GM21529 (cell line): ENCODE results near the gene AGBL5.
"Not testable (repeated sequence)": the region's sequence is repeated elsewhere in the genome, so short reads cannot be mapped to it uniquely, and the experiment has no call there.

Experiments
- ATAC-seq: cut with Tn5 transposase; IDR thresholded peaks from one replicate; pipeline ENCODE4 v1.9.1; 2021; ENCODE audit not compliant: unreplicated experiment

The AGBL5 gene

GRCh38 chr2:27051902-27052645 lies 606 bp downstream of the AGBL5 start:
- ATAC-seq = no peak

GRCh38 chr2:27053321-27053720 lies 1.9 kb downstream of the AGBL5 start:
- ATAC-seq = no peak

GRCh38 chr2:27053776-27054175 lies 2.3 kb downstream of the AGBL5 start:
- ATAC-seq = no peak

GRCh38 chr2:27054721-27055120 lies 3.3 kb downstream of the AGBL5 start:
- no peak for ATAC-seq

GRCh38 chr2:27057184-27057583 lies 5.7 kb downstream of the AGBL5 start:
- ATAC-seq = no peak

GRCh38 chr2:27058210-27058609 lies 6.7 kb downstream of the AGBL5 start:
- ATAC-seq = no peak

- ATAC-seq = no peak
These were observed 7.8 kb downstream of the AGBL5 start for GRCh38 chr2:27059141-27059820.

- ATAC-seq = no peak
These were observed 8.9 kb downstream of the AGBL5 start for GRCh38 chr2:27060323-27060722.

- ATAC-seq = no peak
These were observed 13.7 kb downstream of the AGBL5 start for GRCh38 chr2:27065128-27065527.

GRCh38 chr2:27067385-27067784 lies 15.9 kb downstream of the AGBL5 start:
- ATAC-seq = no peak

GRCh38 chr2:27069436-27069835 lies 18.0 kb downstream of the AGBL5 start:
- ATAC-seq = no peak

- no peak for ATAC-seq
These were observed 18.6 kb downstream of the AGBL5 start for GRCh38 chr2:27069961-27070618.

GRCh38 chr2:27070653-27071276 lies 19.3 kb downstream of the AGBL5 start:
- no peak for ATAC-seq

- ATAC-seq = peak; percentile 79
These were observed 20.0 kb downstream of the AGBL5 start, which contains the start of gene OST4 for GRCh38 chr2:27071277-27071989. TSS of gene OST4 (minus strand) at chr2:27071654.

- ATAC-seq = no peak
These were observed 20.7 kb downstream of the AGBL5 start for GRCh38 chr2:27071990-27072830.

GRCh38 chr2:27072920-27073319 lies 21.5 kb downstream of the AGBL5 start:
- ATAC-seq = no peak

GRCh38 chr2:27073782-27074181 lies 22.3 kb downstream of the AGBL5 start:
- ATAC-seq = no peak

GRCh38 chr2:27074738-27075565 lies 23.5 kb downstream of the AGBL5 start:
- no peak for ATAC-seq

GRCh38 chr2:27075566-27075871 lies 24.1 kb downstream of the AGBL5 start:
- ATAC-seq = not testable (repeated sequence)
